ENCODE data around the gene HEATR5B. TPM values are rescaled to one million over a fixed set of nuclear protein-coding genes. Genes with fewer than 3 reads are reported as not detected.

Gene HEATR5B
- total and polyA plus RNA-seq, 10 of the 15 experiments (the other 5 are each of a cell fraction or from before 2014, with no cell fraction given), result 4.1 to 34.7 (median 17.7) TPM

- no peaks in the 10 kb centered on the region for H3K4me1 ChIP-seq (ENCODE audit: control insufficient read depth, insufficient read depth, low read length)
- H4K20me1 ChIP-seq (ENCODE audit: control insufficient read depth, insufficient read depth), result no peaks in the 10 kb centered on the region
- POLR2A ChIA-PET, result no interaction called here
- H3K36me3 ChIP-seq (ENCODE audit: control insufficient read depth in 2 of 2, insufficient read depth in 2 of 2, low read length in 1 of 2), result peaks cover 2 to 28% of the 10 kb centered on the region in 2 experiments; a peak in 3 of 4 replicates
- no TSS peak for BruUV-seq (replicated peaks)
- H3K79me2 ChIP-seq (ENCODE audit: control insufficient read depth, insufficient read depth, low read length), result no peaks in the 10 kb centered on the region
- DNase-seq (ENCODE audit: low read depth, low spot score) (no peak), ATAC-seq (no peak), FAIRE-seq (peak; percentile 13)
- no peak overlapping the region for H3K9ac ChIP-seq (ENCODE audit: control insufficient read depth, insufficient read depth, low read length)
- RAD21 ChIA-PET (ENCODE audit: unreplicated experiment), result no interaction called here
- CTCF ChIA-PET, result no interaction called here
- WGBS (ENCODE audit: insufficient coverage, insufficient replicate concordance, low lambda C conversion rate, missing lambda C conversion rate), result 91% methylated on average over 3 of the region's 3 CpGs
- no peak overlapping the region for H3K4me3 ChIP-seq
- H3K9me3 ChIP-seq (replicated peaks; ENCODE audit: control insufficient read depth, insufficient read depth, low read length), result no peaks in the 10 kb centered on the region
- intact Hi-C loops (cut with micrococcal nuclease; ENCODE audit: unreplicated experiment) (no loop called here), in situ Hi-C loops (cut with MboI) (no loop called here)
- no peak overlapping the region for H3K27ac ChIP-seq (ENCODE audit: control insufficient read depth, insufficient read depth)
- H3K4me2 ChIP-seq (ENCODE audit: control insufficient read depth, insufficient read depth), result no peak overlapping the region
- no peak overlapping the region for H2AFZ ChIP-seq (ENCODE audit: control insufficient read depth, low read depth, low read length)
- no peaks in the 10 kb centered on the region for H3K27me3 ChIP-seq (replicated peaks in 1 of 2; ENCODE audit: control insufficient read depth in 2 of 2, insufficient read depth in 2 of 2, low read length in 1 of 2)
- SMC1A ChIA-PET (ENCODE audit: uncharacterized antibody, unreplicated experiment), result interaction anchor here (1.3 kb wide), 1 partner anchor 9 kb away, joined by 3 read pairs; no protein-coding TSS in a partner anchor
- TF ChIP-seq FOXM1 (IDR thresholded peaks at IDR 0.05; ENCODE audit: low read depth, low read length) (no peak), EED (IDR thresholded peaks at IDR 0.05; ENCODE audit: low read depth) (no peak), TCF12 (IDR thresholded peaks at IDR 0.05; ENCODE audit: low read depth, low read length) (no peak), PRDM15 (CRISPR knock-in tag; IDR thresholded peaks at IDR 0.05) (no peak), NRF1 (conservative IDR thresholded peaks at IDR 0.05; ENCODE audit: low read depth, low read length) (no peak), CUX1 (IDR thresholded peaks at IDR 0.05; ENCODE audit: insufficient replicate concordance, low read depth, low read length) (no peak), ZBTB33 (IDR thresholded peaks at IDR 0.05) (no peak), MLLT1 (IDR thresholded peaks at IDR 0.05) (no peak), SMC3 (IDR thresholded peaks at IDR 0.05; ENCODE audit: borderline replicate concordance, low read length) (no peak)
- TF ChIP-seq, protein P1, sequence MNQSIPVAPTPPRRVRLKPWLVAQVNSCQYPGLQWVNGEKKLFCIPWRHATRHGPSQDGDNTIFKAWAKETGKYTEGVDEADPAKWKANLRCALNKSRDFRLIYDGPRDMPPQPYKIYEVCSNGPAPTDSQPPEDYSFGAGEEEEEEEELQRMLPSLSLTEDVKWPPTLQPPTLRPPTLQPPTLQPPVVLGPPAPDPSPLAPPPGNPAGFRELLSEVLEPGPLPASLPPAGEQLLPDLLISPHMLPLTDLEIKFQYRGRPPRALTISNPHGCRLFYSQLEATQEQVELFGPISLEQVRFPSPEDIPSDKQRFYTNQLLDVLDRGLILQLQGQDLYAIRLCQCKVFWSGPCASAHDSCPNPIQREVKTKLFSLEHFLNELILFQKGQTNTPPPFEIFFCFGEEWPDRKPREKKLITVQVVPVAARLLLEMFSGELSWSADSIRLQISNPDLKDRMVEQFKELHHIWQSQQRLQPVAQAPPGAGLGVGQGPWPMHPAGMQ (IDR thresholded peaks at IDR 0.05; ENCODE audit: borderline replicate concordance), result no peak
Observed at GRCh38 chr2:37059841-37060240, 24.3 kb downstream of the HEATR5B start.

Measured in GM12878 (cell line).